Measurements from ENCODE around the gene SUPT7L.
"Not testable (repeated sequence)": the region's sequence is repeated elsewhere in the genome, so short reads cannot be mapped to it uniquely, and the experiment has no call there.

Gene SUPT7L

DNA sequence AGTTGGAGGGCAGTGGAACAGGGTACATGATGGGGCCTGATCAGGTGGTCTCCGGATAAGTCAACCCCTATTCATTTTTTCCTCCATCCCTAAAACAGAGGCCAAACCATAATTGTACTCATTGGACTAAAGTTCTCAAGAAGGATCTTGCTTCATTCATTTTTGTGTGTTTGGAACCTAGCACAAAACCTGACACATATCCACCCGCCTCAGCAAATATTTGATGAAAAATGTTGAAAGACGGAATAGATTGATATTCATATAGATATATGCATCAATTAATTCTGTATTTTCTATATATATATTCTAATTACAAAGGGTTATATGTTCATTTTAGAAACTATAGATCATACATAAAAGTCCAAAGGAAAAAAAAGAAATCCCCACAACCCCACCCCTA is 22.2 kb upstream of the SUPT7L start:
- DNase-seq (ENCODE audit: low spot score), result no peak

GRCh38 chr2:27685006-27685405 is 21.6 kb upstream of the SUPT7L start:
- DNase-seq (ENCODE audit: low spot score), result peak; percentile 4

DNA sequence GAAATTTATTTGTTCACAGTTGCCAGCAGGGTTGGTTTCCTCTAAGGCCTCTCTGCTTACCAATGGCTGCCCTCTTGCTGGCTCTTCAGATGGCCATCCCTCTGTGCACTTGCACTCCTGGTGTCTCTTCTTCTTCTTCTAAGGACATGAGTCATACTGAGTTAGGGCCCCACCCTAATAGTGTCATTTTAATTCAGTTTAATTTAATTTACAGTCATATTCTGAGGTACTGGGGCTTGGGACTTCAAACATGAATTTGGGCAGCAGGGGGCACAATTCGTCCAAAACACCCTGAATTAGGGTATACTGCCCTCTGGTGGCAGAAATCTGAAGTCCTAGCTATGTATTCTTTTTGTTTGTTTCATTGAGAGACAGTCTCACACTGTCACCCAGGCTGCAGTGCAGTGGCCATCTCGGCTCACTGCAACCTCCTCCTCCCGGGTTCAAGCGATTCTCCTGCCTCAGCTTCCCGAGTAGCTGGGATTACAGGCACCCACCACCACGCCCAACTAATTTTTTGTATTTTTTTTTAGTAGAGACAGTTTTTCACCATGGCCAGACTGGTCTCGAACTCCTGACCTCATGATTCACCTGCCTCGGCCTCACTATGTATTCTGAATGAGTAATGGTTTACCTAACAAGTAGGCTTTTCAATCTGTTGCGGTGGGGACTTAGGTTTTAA is 20.1 kb upstream of the SUPT7L start:
- DNase-seq (ENCODE audit: low spot score), result peak; percentile 96

DNA sequence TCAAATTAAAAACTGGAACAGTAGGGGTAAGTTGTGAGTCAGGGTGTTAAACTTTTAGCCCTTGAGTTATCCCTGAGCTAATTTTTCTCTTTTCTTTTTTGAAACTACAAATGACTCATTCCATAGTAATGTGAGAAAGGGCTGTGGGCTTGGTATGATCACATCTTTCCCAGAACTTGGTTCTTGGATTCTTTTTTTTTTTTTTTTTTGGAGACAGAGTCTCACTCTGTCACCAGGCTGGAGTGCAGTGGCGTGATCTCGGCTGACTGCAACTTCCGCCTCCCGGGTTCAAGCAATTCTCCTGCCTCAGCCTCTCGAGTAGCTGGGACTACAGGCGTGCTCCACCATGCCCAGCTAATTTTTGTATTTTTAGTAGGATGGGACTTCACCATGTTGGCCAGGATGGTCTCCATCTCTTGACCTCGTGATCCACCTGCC is 18.9 kb upstream of the SUPT7L start:
- DNase-seq (ENCODE audit: low spot score), result not testable (repeated sequence)

- no peak for DNase-seq (ENCODE audit: low spot score)
These were observed 18.4 kb upstream of the SUPT7L start for GRCh38 chr2:27681841-27682240.

DNA sequence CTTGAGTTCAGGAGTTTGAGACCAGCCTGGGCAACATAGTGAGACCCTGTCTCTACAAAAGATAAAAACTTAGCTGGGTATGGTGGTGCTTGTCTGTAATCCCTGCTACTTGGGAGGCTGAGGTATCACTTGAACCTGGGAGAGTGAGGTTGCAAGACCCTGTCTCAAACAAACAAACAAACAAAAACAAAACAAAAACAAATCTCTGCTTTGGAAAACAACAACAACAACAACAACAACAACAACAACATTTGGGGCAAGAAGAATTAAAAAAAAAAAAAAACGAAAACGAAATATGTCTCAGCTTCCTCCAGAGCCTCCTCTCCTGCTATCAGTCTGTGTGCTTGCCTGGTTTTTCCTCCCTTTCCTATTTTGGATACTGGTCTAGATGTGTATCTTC is 17.2 kb upstream of the SUPT7L start:
- no peak for DNase-seq (ENCODE audit: low spot score)

- DNase-seq (ENCODE audit: low spot score), result no peak
These were observed 9.5 kb upstream of the SUPT7L start for GRCh38 chr2:27672723-27673486.

DNA sequence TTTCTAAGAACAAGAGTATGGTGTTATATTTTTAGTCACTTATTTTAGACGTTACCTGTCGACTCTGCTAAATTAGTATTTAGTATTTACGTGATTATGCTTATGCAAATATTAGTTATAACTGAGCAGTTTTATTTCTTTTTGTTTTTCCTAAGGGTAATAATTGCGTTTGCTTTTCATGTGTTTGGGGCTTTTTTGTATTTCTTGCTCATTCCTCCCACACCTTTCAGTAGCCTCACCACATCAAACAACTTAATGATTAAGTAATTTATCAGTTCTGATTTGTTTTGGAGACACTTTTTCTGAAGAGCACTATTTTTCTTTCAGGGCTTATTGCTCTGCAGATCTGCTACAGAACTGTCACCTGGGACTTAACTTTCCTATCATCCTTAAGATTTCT is 7.8 kb upstream of the SUPT7L start:
- DNase-seq (ENCODE audit: low spot score), result no peak

DNA sequence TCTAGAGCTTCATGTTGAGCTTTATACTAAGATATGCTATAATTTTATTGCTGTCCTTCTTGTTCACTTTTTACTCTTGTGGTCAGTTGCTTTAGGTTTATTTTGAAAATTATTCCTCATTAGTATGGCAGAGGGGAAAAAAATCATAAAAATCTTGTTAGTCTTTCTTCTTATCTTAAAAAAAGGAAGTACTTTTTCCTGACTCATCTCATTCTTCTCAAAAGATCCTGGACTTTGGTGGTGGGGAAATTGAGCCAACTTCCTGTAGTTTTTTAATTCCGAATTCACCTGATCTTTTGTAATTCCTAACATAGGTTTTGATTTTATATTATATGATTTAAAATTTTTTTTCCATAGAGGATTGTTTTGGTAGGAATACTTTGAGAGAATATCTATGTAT is 4.0 kb upstream of the SUPT7L start:
- no peak for DNase-seq (ENCODE audit: low spot score)

DNA sequence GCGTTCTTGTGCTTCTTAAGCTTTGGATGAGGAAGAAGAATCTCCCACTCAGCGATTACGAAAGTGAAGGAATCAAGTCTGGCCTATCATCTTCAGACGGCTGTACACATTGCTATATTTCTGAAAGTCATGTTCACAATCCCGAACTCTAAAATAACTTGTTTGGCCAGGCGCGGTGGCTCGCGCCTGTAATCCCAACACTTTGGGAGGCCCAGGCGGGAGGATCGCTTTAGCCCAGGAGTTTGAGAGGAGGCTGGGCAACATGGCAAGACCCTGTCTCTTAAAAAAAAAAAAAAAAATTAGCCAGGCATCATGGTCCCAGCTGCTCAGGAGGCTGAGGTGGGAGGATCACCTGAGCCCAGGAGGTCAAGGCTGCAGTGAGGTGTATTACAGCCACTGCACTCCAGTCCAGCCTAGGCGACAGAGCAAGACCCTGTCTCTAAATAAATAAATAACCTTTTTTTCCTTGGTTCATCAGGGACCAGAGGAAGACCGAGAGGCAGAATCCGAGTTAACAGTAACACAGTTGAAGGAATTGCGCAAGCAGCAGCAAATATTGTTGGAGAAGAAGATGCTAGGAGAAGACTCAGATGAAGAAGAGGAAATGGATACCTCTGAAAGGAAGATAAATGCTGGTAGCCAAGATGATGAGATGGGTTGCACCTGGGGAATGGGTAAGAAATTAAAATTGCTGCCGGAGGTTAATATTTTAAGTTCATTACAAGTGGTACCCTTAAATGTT is 1.4 kb upstream of the SUPT7L start:
- DNase-seq (ENCODE audit: low spot score), result no peak

GRCh38 chr2:27664154-27664574 is 750 bp upstream of the SUPT7L start:
- DNase-seq (ENCODE audit: low spot score), result no peak

DNA sequence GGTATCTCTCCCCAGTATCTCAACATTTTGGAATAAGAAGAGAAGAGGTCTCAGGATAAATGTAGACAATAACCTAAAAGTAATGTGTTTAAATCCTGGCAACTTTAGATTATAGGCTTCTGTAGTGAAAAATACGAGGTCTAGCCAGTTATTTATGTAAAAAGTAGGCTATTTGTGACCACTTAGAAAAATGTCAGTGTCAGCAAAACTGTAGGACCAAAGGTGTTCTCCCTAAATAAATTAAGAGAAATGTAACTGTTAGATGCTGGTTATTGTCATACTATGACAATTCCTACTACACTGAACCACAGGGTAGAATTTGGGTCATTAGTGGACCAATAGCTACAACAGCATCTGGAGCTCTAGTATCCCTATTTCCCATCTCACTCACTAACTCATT is 2.0 kb downstream of the SUPT7L start:
- no peak for DNase-seq (ENCODE audit: low spot score)

DNA sequence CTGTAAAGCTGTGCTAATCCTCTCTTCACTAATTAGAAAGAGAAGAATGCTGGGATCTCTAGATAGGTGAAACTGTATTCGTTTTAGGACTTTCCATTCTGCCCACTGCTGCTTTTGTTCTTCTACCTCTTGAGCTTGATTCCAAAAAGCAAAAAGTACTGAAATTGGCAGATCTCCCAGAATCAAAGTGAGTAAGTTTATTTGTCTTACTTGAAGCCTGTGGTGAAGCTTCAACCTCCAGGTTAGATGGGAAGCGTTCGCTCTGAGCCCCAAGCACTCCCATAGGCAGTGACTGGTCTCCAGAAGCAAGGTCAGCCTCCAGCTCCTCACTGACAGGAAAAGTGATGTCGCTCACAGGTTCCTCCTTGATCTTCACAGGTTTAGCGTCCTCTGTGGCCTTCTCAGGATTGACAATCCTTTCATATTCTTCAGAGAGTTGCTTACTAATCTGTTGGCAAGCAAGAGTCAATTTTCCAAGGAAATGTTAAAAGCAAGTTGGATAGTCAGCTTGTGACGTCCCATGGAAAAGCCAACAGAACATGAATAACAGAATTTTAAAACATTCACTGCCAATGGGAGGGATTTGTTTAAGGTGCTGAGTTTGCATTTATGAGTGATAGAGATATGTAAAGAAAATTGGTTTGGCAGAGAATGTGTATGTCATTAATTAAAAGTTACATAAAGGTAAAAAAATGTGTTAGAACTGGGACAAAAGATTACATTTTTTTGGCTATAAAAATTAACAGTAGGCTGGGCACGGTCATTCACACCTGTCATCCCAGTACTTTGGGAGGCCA is 8.1 kb downstream of the SUPT7L start:
- DNase-seq (ENCODE audit: low spot score), result no peak

- no peak for DNase-seq (ENCODE audit: low spot score)
These were observed 10.0 kb downstream of the SUPT7L start for GRCh38 chr2:27653397-27653796.

GRCh38 chr2:27652790-27653189 is 10.6 kb downstream of the SUPT7L start:
- DNase-seq (ENCODE audit: low spot score), result no peak

- DNase-seq (ENCODE audit: low spot score), result no peak
These were observed 11.1 kb downstream of the SUPT7L start for GRCh38 chr2:27652341-27652740.

DNA sequence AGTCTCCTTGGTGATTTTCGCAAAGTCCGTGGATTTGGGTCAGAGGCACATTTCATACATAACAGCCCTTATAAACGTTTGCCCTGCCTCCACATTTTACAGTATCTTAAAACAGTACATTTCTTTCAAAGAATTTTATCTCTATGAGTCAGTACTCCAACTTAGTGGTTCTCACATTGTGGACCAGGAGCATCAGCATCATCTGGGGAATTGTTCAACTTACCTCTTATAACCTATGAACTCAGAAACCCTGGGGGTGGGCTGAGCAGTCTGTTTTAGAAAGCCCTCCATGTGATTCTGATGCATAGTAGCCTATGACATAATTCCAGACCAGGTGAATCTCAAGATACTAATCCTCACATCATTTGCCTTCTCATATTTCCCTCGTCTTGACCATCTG is 12.4 kb downstream of the SUPT7L start:
- DNase-seq (ENCODE audit: low spot score), result no peak

- DNase-seq (ENCODE audit: low spot score), result no peak
These were observed 15.7 kb downstream of the SUPT7L start for GRCh38 chr2:27647737-27648136.

- DNase-seq (ENCODE audit: low spot score), result no peak
These were observed 16.1 kb downstream of the SUPT7L start for GRCh38 chr2:27647289-27647688.

DNA sequence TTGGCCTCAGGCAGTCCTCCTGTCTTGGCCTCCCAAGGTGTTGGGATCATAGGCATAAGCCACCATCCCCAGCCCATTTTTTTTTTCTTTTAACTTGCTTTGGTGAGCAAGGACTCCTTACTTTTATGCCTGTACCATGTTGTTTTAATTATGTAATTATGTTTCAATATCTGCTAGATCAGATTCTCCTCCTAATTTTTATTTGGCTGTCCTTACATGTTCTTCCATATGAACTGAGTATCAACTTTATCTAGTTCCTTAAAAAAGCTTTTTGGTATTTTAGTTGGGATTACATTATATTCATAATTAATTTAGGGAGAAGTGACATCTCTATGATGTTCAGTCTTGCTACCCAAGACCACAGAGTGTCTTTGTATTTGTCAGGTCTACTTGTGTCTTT is 18.2 kb downstream of the SUPT7L start:
- DNase-seq (ENCODE audit: low spot score), result no peak

DNA sequence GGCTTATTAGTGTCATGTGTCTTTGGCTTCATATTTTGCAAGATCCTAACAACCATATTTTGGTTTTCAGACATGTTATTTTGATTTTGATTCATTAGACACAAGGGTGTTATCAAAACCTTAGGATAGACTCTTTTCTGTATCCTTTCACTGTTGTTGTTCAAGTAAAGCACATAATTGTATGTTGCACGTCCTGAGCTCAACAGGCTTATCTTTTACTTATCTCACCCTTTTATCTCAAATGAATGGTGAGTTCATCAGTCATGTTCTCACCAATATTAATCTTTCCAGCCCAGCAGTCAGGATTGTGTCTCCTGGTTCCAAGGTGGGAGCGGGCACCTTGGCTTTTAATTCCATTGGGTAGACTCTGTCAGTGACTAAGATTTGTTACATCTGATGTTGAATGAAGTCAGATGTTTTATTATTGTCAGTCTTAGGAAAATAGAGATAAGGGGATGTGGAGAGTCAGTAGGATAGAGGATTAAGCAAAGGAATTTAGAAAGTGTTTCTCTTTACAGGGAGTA is 22.6 kb downstream of the SUPT7L start:
- DNase-seq (ENCODE audit: low spot score), result no peak

- no peak for DNase-seq (ENCODE audit: low spot score)
These were observed 24.7 kb downstream of the SUPT7L start for GRCh38 chr2:27638709-27639108.

All from CD4-positive, alpha-beta T cell treated with Interleukin-2 at 100 ng/mL for 4 hours (primary cell).